Small intestine (tissue), 7 donors: ENCODE data around the gene NUAK2. TPM values are rescaled to one million over a fixed set of nuclear protein-coding genes. Genes with fewer than 3 reads are reported as not detected.

ENCODE experiments used
- DNase-seq, 2 donors: peaks; one replicate each; pipeline versions ENCODE4 v3.0.0 to v3.0.0-alpha.2; 2013
- FAIRE-seq: peaks from 2 replicates; lab custom pipeline; 2012; peaks lifted over from hg19 to GRCh38; lab: Jason Lieb, UNC
- H3K27ac ChIP-seq, 3 donors: one replicate each; pipeline ENCODE4 v1.5.1; 2013; ENCODE audit warnings: low read length in 2 of 3, mild to moderate bottlenecking in 2 of 3, control low read depth in 1 of 3, inconsistent platforms in 1 of 3, low read depth in 1 of 3, moderate library complexity in 1 of 3
- H3K27me3 ChIP-seq, 3 donors: one replicate each; pipeline ENCODE4 v1.6.1; 2013; ENCODE audit warnings: low read length in 3 of 3, inconsistent platforms in 1 of 3; ENCODE audit not compliant: control insufficient read depth in 3 of 3, insufficient read depth in 3 of 3
- H3K36me3 ChIP-seq, 3 donors: one replicate each; pipeline ENCODE4 v1.6.1; 2013; ENCODE audit warnings: low read length in 3 of 3, inconsistent platforms in 1 of 3, low read depth in 1 of 3, mild to moderate bottlenecking in 1 of 3, moderate library complexity in 1 of 3; ENCODE audit not compliant: control insufficient read depth in 3 of 3, insufficient read depth in 2 of 3
- H3K4me1 ChIP-seq, 3 donors: one replicate each; pipeline ENCODE4 v1.6.1; 2013; ENCODE audit warnings: low read length in 2 of 3, inconsistent platforms in 1 of 3, low read depth in 1 of 3, mild to moderate bottlenecking in 1 of 3, moderate library complexity in 1 of 3; ENCODE audit not compliant: control insufficient read depth in 3 of 3, insufficient read depth in 2 of 3
- H3K4me3 ChIP-seq, 3 donors: one replicate each; pipeline ENCODE4 v1.5.1; 2013; ENCODE audit warnings: low read length in 3 of 3, control low read depth in 1 of 3, inconsistent platforms in 1 of 3, low read depth in 1 of 3, mild to moderate bottlenecking in 1 of 3, moderate library complexity in 1 of 3
- H3K9me3 ChIP-seq, 2 donors: one replicate each; pipeline ENCODE4 v1.6.1; 2013; ENCODE audit warnings: low read depth in 1 of 2, low read length in 1 of 2; ENCODE audit not compliant: control insufficient read depth in 2 of 2, insufficient read depth in 1 of 2
- WGBS, 3 donors: extraction: QIAGEN DNeasy Blood & Tissue Kit; methylation state at CpG; one replicate each; pipeline ENCODE4 v1.1.7; 2013; 5-methylcytosine and 5-hydroxymethylcytosine counted together
- polyA plus RNA-seq, 4 donors: library from polyadenylated mRNA; stranded (reverse) in 3 of 4; unstranded in 1 of 4; fragments of 200-250 nt in 3 of 4; fragments of 120-200 nt in 1 of 4; gene quantifications; one replicate each; pipeline versions ENCODE4 v1.2.1 to v1.2.3, GENCODE V29; 2013
- donor health status: healthy with polysubstance abuse.
- donor health status: control.
- donor health status: control.
- donor health status: Bipolar disorder and iron deficiency.
- donor health status: healthy.

NUAK2 gene
- polyA plus RNA-seq, 4 donors = 8.5 to 16.2 (median 10.2) TPM

- 3 to 8% (median 6%) methylated on average over 32 to 63 of the region's 63 CpGs for WGBS, 3 donors
- Histone ChIP-seq H3K9me3 (no peaks in the 10 kb centered on the region), H3K36me3 (no peaks in the 10 kb centered on the region), H3K4me3 (peak overlapping the region in 2 of 3 donors; percentile 14 to 29), H3K27ac (no peak overlapping the region), H3K4me1 (peaks cover 0 to 5% (median 0%) of the 10 kb centered on the region in 3 donors), H3K27me3 (peaks cover 3 to 41% (median 12%) of the 10 kb centered on the region in 3 donors)
- peak in 1 of 2 donors; percentile 42 for DNase-seq
- FAIRE-seq = no peak
Observed at GRCh38 chr1:205343431-205344065, 22.0 kb upstream of the NUAK2 start.

GRCh38 chr1:205342986-205343385 is 21.4 kb upstream of the NUAK2 start:
- DNase-seq (no peak), FAIRE-seq (no peak)
- Histone ChIP-seq H3K9me3 (no peaks in the 10 kb centered on the region), H3K27me3 (peaks cover 3 to 41% (median 12%) of the 10 kb centered on the region in 3 donors), H3K4me3 (peak overlapping the region in 1 of 3 donors; percentile 14), H3K36me3 (no peaks in the 10 kb centered on the region), H3K4me1 (peaks cover 0 to 5% (median 0%) of the 10 kb centered on the region in 3 donors), H3K27ac (no peak overlapping the region)
- 71 to 81% (median 78%) methylated on average over 12 of the region's 12 CpGs for WGBS, 3 donors

- WGBS, 3 donors = 61 to 92% (median 89%) methylated on average over 1 of the region's 1 CpG
- Histone ChIP-seq H3K27me3 (peaks cover 3 to 35% (median 8%) of the 10 kb centered on the region in 3 donors), H3K27ac (no peak overlapping the region), H3K36me3 (no peaks in the 10 kb centered on the region), H3K4me3 (no peak overlapping the region), H3K9me3 (no peaks in the 10 kb centered on the region), H3K4me1 (peaks cover 0 to 5% (median 0%) of the 10 kb centered on the region in 3 donors)
- FAIRE-seq (no peak), DNase-seq (no peak)
Observed at GRCh38 chr1:205340676-205341075, 19.1 kb upstream of the NUAK2 start.

GRCh38 chr1:205339717-205340116 is 18.2 kb upstream of the NUAK2 start:
- Histone ChIP-seq H3K4me3 (no peak overlapping the region), H3K36me3 (no peaks in the 10 kb centered on the region), H3K27ac (no peak overlapping the region), H3K9me3 (no peaks in the 10 kb centered on the region), H3K4me1 (peaks cover 0 to 5% (median 0%) of the 10 kb centered on the region in 3 donors), H3K27me3 (peaks cover under 1 to 26% (median 5%) of the 10 kb centered on the region in 3 donors)
- WGBS, 3 donors = 85 to 87% (median 85%) methylated on average over 4 of the region's 4 CpGs
- FAIRE-seq = no peak
- DNase-seq = no peak

- 76 to 88% (median 83%) methylated on average over 21 of the region's 21 CpGs for WGBS, 3 donors
- FAIRE-seq = no peak
- H3K27ac ChIP-seq = no peak overlapping the region
- H3K4me1 ChIP-seq = peaks cover 0 to 2% (median 0%) of the 10 kb centered on the region in 3 donors
- no peak for DNase-seq
- no peak overlapping the region for H3K4me3 ChIP-seq
- peaks cover 0 to 22% (median 1%) of the 10 kb centered on the region in 3 donors for H3K27me3 ChIP-seq
- no peaks in the 10 kb centered on the region for H3K36me3 ChIP-seq
- H3K9me3 ChIP-seq = no peaks in the 10 kb centered on the region
Observed at GRCh38 chr1:205339197-205339702, 17.7 kb upstream of the NUAK2 start.

- H3K27ac ChIP-seq = no peak overlapping the region
- WGBS, 3 donors = 79 to 84% (median 79%) methylated on average over 7 of the region's 7 CpGs
- H3K9me3 ChIP-seq = no peaks in the 10 kb centered on the region
- DNase-seq = no peak
- H3K27me3 ChIP-seq = peaks cover 0 to 9% (median 0%) of the 10 kb centered on the region in 3 donors
- H3K36me3 ChIP-seq = no peaks in the 10 kb centered on the region
- H3K4me1 ChIP-seq = no peaks in the 10 kb centered on the region
- H3K4me3 ChIP-seq = no peak overlapping the region
- FAIRE-seq = no peak
Observed at GRCh38 chr1:205338011-205338410, 16.5 kb upstream of the NUAK2 start.

GRCh38 chr1:205337481-205337880 is 15.9 kb upstream of the NUAK2 start:
- Histone ChIP-seq H3K36me3 (no peaks in the 10 kb centered on the region), H3K9me3 (no peaks in the 10 kb centered on the region), H3K4me1 (no peaks in the 10 kb centered on the region), H3K4me3 (no peak overlapping the region), H3K27ac (no peak overlapping the region), H3K27me3 (peaks cover 0 to 4% (median 0%) of the 10 kb centered on the region in 3 donors)
- FAIRE-seq = no peak
- DNase-seq = no peak
- 75 to 81% (median 79%) methylated on average over 7 of the region's 7 CpGs for WGBS, 3 donors

- H3K4me1 ChIP-seq = no peaks in the 10 kb centered on the region
- H3K9me3 ChIP-seq = no peaks in the 10 kb centered on the region
- WGBS, 3 donors = 1 to 8% (median 3%) methylated on average over 4 of the region's 4 CpGs
- H3K27me3 ChIP-seq = no peaks in the 10 kb centered on the region
- H3K27ac ChIP-seq = no peak overlapping the region
- H3K36me3 ChIP-seq = no peaks in the 10 kb centered on the region
- DNase-seq (peak; percentile 91), FAIRE-seq (no peak)
- no peak overlapping the region for H3K4me3 ChIP-seq
Observed at GRCh38 chr1:205335692-205336091, 14.1 kb upstream of the NUAK2 start.
